Stomach smooth muscle (tissue), 2 donors: Measurements from ENCODE around the gene CFAP126.
"Not testable (repeated sequence)": the region's sequence is repeated elsewhere in the genome, so short reads cannot be mapped to it uniquely, and the experiment has no call there.

Source experiments
- H3K27ac ChIP-seq: one replicate; pipeline ENCODE4 v1.7.0; 2013; ENCODE audit warnings: mild to moderate bottlenecking, low read length, inconsistent platforms
- H3K27me3 ChIP-seq, 2 donors: one replicate each; pipeline ENCODE4 v1.7.0; 2013; ENCODE audit warnings: low read length in 2 of 2; ENCODE audit not compliant: insufficient read depth in 2 of 2, control insufficient read depth in 1 of 2
- H3K36me3 ChIP-seq, 2 donors: one replicate each; pipeline ENCODE4 v1.7.0; 2013; ENCODE audit warnings: low read length in 2 of 2; ENCODE audit not compliant: control insufficient read depth in 2 of 2, insufficient read depth in 2 of 2
- H3K4me1 ChIP-seq: one replicate; pipeline ENCODE4 v1.7.0; 2013; ENCODE audit warnings: low read length; ENCODE audit not compliant: control insufficient read depth, insufficient read depth
- H3K4me3 ChIP-seq, 2 donors: one replicate each; pipeline ENCODE4 v1.7.0; 2013; ENCODE audit warnings: low read length in 2 of 2
- H3K9ac ChIP-seq, 2 donors: one replicate each; pipeline ENCODE4 v1.7.0; 2013; ENCODE audit warnings: low read length in 2 of 2, mild to moderate bottlenecking in 1 of 2
- H3K9me3 ChIP-seq, 2 donors: one replicate each; pipeline ENCODE4 v1.7.0; 2013; ENCODE audit warnings: low read length in 2 of 2; ENCODE audit not compliant: control insufficient read depth in 2 of 2
- donor health status: healthy.
- donor health status: Pancreatic carcinoma.

CFAP126 gene

GRCh38 chr1:161367684-161368400 is at the start of gene CFAP126:
CFAP126 (minus strand) TSS chr1:161367876; CDS start chr1:161367868, 8 bp downstream.
- Histone ChIP-seq H3K9ac (peak within 1 kb of the TSS; percentile 43 to 48), H3K4me1 (peaks cover 3% of the 10 kb centered on the region)

GRCh38 chr1:161413050-161413449 is 45.4 kb upstream of the CFAP126 start:
- not testable (repeated sequence) for H3K36me3 ChIP-seq, H3K4me1 ChIP-seq, H3K9ac ChIP-seq, H3K27me3 ChIP-seq, H3K4me3 ChIP-seq, H3K9me3 ChIP-seq, H3K27ac ChIP-seq

More at GRCh38 chr1:161367684-161368400, at the start of gene CFAP126:
- peaks cover 12 to 13% of the 10 kb centered on the region in 2 donors for H3K36me3 ChIP-seq
- no peaks in the 10 kb centered on the region for H3K27me3 ChIP-seq
- H3K27ac ChIP-seq: peak within 1 kb of the TSS; percentile 53
- H3K9me3 ChIP-seq: no peaks in the 10 kb centered on the region
- no peak within 1 kb of the TSS for H3K4me3 ChIP-seq

- not testable (repeated sequence) for H3K4me1 ChIP-seq, H3K4me3 ChIP-seq
Observed at GRCh38 chr1:161410636-161410970, 42.9 kb upstream of the CFAP126 start.

GRCh38 chr1:161409848-161410635 is 42.4 kb upstream of the CFAP126 start:
- not testable (repeated sequence) for H3K9ac ChIP-seq, H3K4me1 ChIP-seq, H3K27ac ChIP-seq, H3K9me3 ChIP-seq, H3K36me3 ChIP-seq, H3K4me3 ChIP-seq, H3K27me3 ChIP-seq

More at GRCh38 chr1:161410636-161410970, 42.9 kb upstream of the CFAP126 start:
- not testable (repeated sequence) for H3K9me3 ChIP-seq, H3K27ac ChIP-seq, H3K36me3 ChIP-seq, H3K9ac ChIP-seq, H3K27me3 ChIP-seq

GRCh38 chr1:161408429-161409052 is 40.9 kb upstream of the CFAP126 start:
- Histone ChIP-seq H3K4me3 (no peak overlapping the region), H3K9ac (no peak overlapping the region), H3K9me3 (no peaks in the 10 kb centered on the region), H3K36me3 (no peaks in the 10 kb centered on the region), H3K27ac (no peak overlapping the region), H3K27me3 (no peaks in the 10 kb centered on the region), H3K4me1 (no peaks in the 10 kb centered on the region)

- H3K36me3 ChIP-seq: no peaks in the 10 kb centered on the region
- no peak overlapping the region for H3K4me3 ChIP-seq
- H3K27ac ChIP-seq: no peak overlapping the region
- no peaks in the 10 kb centered on the region for H3K27me3 ChIP-seq
- no peaks in the 10 kb centered on the region for H3K4me1 ChIP-seq
- H3K9me3 ChIP-seq: no peaks in the 10 kb centered on the region
- H3K9ac ChIP-seq: no peak overlapping the region
Observed at GRCh38 chr1:161407451-161407985, 39.8 kb upstream of the CFAP126 start.

- not testable (repeated sequence) for H3K9me3 ChIP-seq, H3K27me3 ChIP-seq, H3K4me1 ChIP-seq, H3K36me3 ChIP-seq, H3K9ac ChIP-seq, H3K27ac ChIP-seq, H3K4me3 ChIP-seq
Observed at GRCh38 chr1:161406551-161406950, 38.9 kb upstream of the CFAP126 start.

- Histone ChIP-seq H3K27me3 (no peaks in the 10 kb centered on the region), H3K9me3 (no peaks in the 10 kb centered on the region), H3K27ac (no peak overlapping the region)
Observed at GRCh38 chr1:161404051-161404597, 36.4 kb upstream of the CFAP126 start.

GRCh38 chr1:161402446-161402845 is 34.8 kb upstream of the CFAP126 start:
- no peak overlapping the region for H3K4me3 ChIP-seq
- H3K9ac ChIP-seq: no peak overlapping the region
- H3K4me1 ChIP-seq: peaks cover 3% of the 10 kb centered on the region
- no peak overlapping the region for H3K27ac ChIP-seq
- no peaks in the 10 kb centered on the region for H3K9me3 ChIP-seq
- H3K36me3 ChIP-seq: no peaks in the 10 kb centered on the region
- no peaks in the 10 kb centered on the region for H3K27me3 ChIP-seq

More at GRCh38 chr1:161404051-161404597, 36.4 kb upstream of the CFAP126 start:
- Histone ChIP-seq H3K9ac (no peak overlapping the region), H3K36me3 (no peaks in the 10 kb centered on the region), H3K4me3 (no peak overlapping the region), H3K4me1 (no peaks in the 10 kb centered on the region)

- H3K27ac ChIP-seq: peak overlapping the region; percentile 100
Observed at GRCh38 chr1:161399257-161399998, 31.8 kb upstream of the CFAP126 start.

More at GRCh38 chr1:161399257-161399998, 31.8 kb upstream of the CFAP126 start:
- Histone ChIP-seq H3K9ac (peak overlapping the region; percentile 85 to 100), H3K27me3 (no peaks in the 10 kb centered on the region), H3K4me3 (peak overlapping the region; percentile 83 to 97), H3K9me3 (no peaks in the 10 kb centered on the region), H3K36me3 (no peaks in the 10 kb centered on the region), H3K4me1 (peaks cover 3% of the 10 kb centered on the region)
